Measurements from ENCODE around the gene LRP4. TPM values are rescaled to one million over a fixed set of nuclear protein-coding genes. Genes with fewer than 3 reads are reported as not detected.

The LRP4 gene
- total and polyA plus RNA-seq, 2 donors (not counting 1 experiment from before 2014, with no cell fraction given): 1.3 to 2.9 TPM

DNA sequence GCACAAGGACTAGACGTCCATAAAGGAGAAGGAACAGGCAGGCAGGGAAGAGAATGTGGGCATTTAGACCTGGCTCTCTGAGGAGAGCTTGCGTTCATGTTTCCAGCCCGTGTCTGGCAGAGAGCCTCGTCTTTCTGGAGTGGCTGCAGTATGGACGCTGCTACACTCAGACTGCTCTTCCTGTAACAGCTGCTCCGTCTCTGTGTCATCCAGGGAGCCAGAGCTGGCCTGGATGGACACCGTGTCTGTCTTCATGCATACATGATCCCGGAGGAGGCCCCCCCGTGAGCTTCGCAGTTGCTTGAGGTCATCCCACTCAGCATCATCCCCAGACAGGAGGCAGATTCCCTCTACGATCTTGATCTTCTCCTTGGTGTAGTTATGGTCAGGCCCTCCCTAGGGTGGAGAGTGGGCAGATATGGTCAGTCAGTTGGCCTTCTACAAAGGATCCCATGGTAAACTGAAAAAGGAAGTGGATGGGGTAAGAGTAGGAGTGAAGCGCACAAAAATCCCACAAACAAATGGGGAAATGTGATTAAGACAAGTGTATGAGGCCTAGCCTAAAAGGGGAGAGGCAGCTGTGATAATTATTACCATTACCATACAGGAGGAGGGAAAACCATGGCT, 59.3 kb downstream of the LRP4 start:
- H3K9me3 ChIP-seq (ENCODE audit: control insufficient read depth, insufficient read depth, low read depth, low read length): no peaks in the 10 kb centered on the region
- H3K4me1 ChIP-seq (ENCODE audit: control insufficient read depth, extremely low read depth, insufficient read depth, low read length): no peaks in the 10 kb centered on the region
- DNase-seq (ENCODE audit: low read depth in 2 of 2): no peak
- TF ChIP-seq, protein P1, sequence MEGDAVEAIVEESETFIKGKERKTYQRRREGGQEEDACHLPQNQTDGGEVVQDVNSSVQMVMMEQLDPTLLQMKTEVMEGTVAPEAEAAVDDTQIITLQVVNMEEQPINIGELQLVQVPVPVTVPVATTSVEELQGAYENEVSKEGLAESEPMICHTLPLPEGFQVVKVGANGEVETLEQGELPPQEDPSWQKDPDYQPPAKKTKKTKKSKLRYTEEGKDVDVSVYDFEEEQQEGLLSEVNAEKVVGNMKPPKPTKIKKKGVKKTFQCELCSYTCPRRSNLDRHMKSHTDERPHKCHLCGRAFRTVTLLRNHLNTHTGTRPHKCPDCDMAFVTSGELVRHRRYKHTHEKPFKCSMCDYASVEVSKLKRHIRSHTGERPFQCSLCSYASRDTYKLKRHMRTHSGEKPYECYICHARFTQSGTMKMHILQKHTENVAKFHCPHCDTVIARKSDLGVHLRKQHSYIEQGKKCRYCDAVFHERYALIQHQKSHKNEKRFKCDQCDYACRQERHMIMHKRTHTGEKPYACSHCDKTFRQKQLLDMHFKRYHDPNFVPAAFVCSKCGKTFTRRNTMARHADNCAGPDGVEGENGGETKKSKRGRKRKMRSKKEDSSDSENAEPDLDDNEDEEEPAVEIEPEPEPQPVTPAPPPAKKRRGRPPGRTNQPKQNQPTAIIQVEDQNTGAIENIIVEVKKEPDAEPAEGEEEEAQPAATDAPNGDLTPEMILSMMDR (conservative IDR thresholded peaks at IDR 0.05 in 1 of 2, IDR thresholded peaks at IDR 0.05 in 1 of 2; ENCODE audit: low read depth in 1 of 2, low read length in 2 of 2): no peak
- TF ChIP-seq EZH2 (IDR thresholded peaks at IDR 0.05; ENCODE audit: low read length, missing control alignments): no peak
- no peak overlapping the region for H3K4me3 ChIP-seq (replicated peaks in 1 of 4; ENCODE audit: control extremely low read depth in 1 of 4, insufficient read depth in 1 of 4, low read depth in 3 of 4, low read length in 4 of 4)
- no peak overlapping the region for H2AFZ ChIP-seq (ENCODE audit: low read length)
- no peaks in the 10 kb centered on the region for H3K27me3 ChIP-seq (ENCODE audit: control insufficient read depth, insufficient read depth, low read length)
- no peak overlapping the region for H3K4me2 ChIP-seq (ENCODE audit: extremely low read depth, insufficient read depth, low read length)
- no peak overlapping the region for H3K9ac ChIP-seq (ENCODE audit: insufficient read depth, low read length)
- no peak overlapping the region for H3K27ac ChIP-seq (ENCODE audit: insufficient read depth, low read length)
- no peaks in the 10 kb centered on the region for H3K36me3 ChIP-seq (ENCODE audit: control insufficient read depth, insufficient read depth, low read length)
- H4K20me1 ChIP-seq (ENCODE audit: control insufficient read depth, extremely low read depth, insufficient read depth, low read length): no peaks in the 10 kb centered on the region
- H3K79me2 ChIP-seq (ENCODE audit: control insufficient read depth, insufficient read depth, low read length): no peaks in the 10 kb centered on the region

DNA sequence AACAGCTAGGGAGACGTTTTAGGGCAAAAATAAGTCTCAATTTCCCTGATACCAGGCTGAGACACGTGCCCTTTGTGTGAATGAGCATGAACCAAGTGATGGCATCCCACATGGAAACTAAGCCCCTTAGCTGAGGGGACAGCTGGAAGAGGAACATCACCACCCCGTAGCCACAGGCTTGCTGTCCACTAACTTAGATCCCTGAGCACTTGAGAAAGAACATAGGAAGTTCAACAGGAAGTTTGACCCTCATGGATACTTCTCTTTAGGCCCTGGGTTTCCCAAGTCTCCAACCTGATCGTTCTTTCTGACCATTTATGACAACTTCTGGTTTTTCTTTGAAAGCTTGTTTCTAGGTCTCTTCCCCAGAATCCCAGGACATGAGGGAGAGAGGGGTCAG, 60.7 kb downstream of the LRP4 start:
- Histone ChIP-seq H3K4me3 (replicated peaks in 1 of 4; ENCODE audit: control extremely low read depth in 1 of 4, insufficient read depth in 1 of 4, low read depth in 3 of 4, low read length in 4 of 4) (no peak overlapping the region), H3K9ac (ENCODE audit: insufficient read depth, low read length) (no peak overlapping the region), H3K4me1 (ENCODE audit: control insufficient read depth, extremely low read depth, insufficient read depth, low read length) (no peaks in the 10 kb centered on the region), H4K20me1 (ENCODE audit: control insufficient read depth, extremely low read depth, insufficient read depth, low read length) (no peaks in the 10 kb centered on the region), H2AFZ (ENCODE audit: low read length) (no peak overlapping the region), H3K79me2 (ENCODE audit: control insufficient read depth, insufficient read depth, low read length) (no peaks in the 10 kb centered on the region), H3K27me3 (ENCODE audit: control insufficient read depth, insufficient read depth, low read length) (no peaks in the 10 kb centered on the region), H3K9me3 (ENCODE audit: control insufficient read depth, insufficient read depth, low read depth, low read length) (no peaks in the 10 kb centered on the region), H3K36me3 (ENCODE audit: control insufficient read depth, insufficient read depth, low read length) (no peaks in the 10 kb centered on the region), H3K4me2 (ENCODE audit: extremely low read depth, insufficient read depth, low read length) (no peak overlapping the region), H3K27ac (ENCODE audit: insufficient read depth, low read length) (no peak overlapping the region)
- TF ChIP-seq, protein P1 (conservative IDR thresholded peaks at IDR 0.05 in 1 of 2, IDR thresholded peaks at IDR 0.05 in 1 of 2; ENCODE audit: low read depth in 1 of 2, low read length in 2 of 2): no peak
- no peak for TF ChIP-seq EZH2 (IDR thresholded peaks at IDR 0.05; ENCODE audit: low read length, missing control alignments)
- no peak for DNase-seq (ENCODE audit: low read depth in 2 of 2)

DNA sequence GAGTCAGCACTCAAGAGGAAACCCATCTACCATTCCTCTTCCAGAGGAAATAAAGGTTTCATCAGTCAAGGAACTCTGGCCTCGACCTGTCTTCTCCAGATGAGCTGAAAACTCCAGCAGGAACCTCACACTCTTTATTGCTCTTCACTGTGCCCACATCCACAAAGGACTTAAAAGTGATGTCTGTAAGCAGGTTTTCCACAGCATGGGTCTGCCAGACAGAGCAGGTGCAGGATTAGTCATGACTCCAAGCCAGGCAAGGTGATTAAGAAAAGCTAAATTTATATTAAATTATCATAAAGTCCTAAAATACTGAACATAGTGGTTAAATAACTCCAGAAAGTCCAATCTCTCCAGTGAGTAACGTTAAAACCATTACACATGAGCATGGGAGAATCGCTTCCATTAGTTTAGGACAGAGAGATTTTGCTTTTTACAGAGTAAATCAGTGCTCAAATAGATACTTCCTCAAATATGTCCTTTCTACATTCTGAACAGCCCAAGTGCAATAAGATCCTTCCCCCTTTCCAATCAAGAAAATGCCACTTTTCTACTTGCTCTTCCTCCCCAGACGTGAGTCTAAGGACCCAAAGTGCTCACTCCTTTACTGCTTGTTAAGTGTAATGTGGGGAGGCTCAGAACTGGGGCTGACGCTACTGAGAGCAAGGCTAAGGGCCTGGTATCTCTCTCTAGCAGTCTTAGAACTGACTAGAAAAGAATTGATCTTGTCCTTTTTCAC, 61.6 kb downstream of the LRP4 start:
- Histone ChIP-seq H3K36me3 (ENCODE audit: control insufficient read depth, insufficient read depth, low read length) (no peaks in the 10 kb centered on the region), H3K27me3 (ENCODE audit: control insufficient read depth, insufficient read depth, low read length) (no peaks in the 10 kb centered on the region), H3K4me2 (ENCODE audit: extremely low read depth, insufficient read depth, low read length) (no peak overlapping the region), H4K20me1 (ENCODE audit: control insufficient read depth, extremely low read depth, insufficient read depth, low read length) (no peaks in the 10 kb centered on the region), H3K4me3 (replicated peaks in 1 of 4; ENCODE audit: control extremely low read depth in 1 of 4, insufficient read depth in 1 of 4, low read depth in 3 of 4, low read length in 4 of 4) (no peak overlapping the region), H3K9me3 (ENCODE audit: control insufficient read depth, insufficient read depth, low read depth, low read length) (no peaks in the 10 kb centered on the region), H3K79me2 (ENCODE audit: control insufficient read depth, insufficient read depth, low read length) (no peaks in the 10 kb centered on the region), H3K4me1 (ENCODE audit: control insufficient read depth, extremely low read depth, insufficient read depth, low read length) (no peaks in the 10 kb centered on the region), H2AFZ (ENCODE audit: low read length) (no peak overlapping the region), H3K9ac (ENCODE audit: insufficient read depth, low read length) (no peak overlapping the region), H3K27ac (ENCODE audit: insufficient read depth, low read length) (no peak overlapping the region)
- no peak for DNase-seq (ENCODE audit: low read depth in 2 of 2)
- TF ChIP-seq EZH2 (IDR thresholded peaks at IDR 0.05; ENCODE audit: low read length, missing control alignments): no peak
- TF ChIP-seq, protein P1 (conservative IDR thresholded peaks at IDR 0.05 in 1 of 2, IDR thresholded peaks at IDR 0.05 in 1 of 2; ENCODE audit: low read depth in 1 of 2, low read length in 2 of 2): no peak
